GM23248 (cell line): ENCODE results near the gene CDHR5.

Experiments
- EZH2 ChIP-seq: fragments of 200-600 bp; sonication (generic); IDR thresholded peaks from 2 replicates; pipeline ENCODE4 v1.6.1; 2018; ENCODE audit warnings: antibody characterized with exemption, mild to moderate bottlenecking; ENCODE audit not compliant: insufficient read depth, poor library complexity, severe bottlenecking
- EZH2phosphoT487 ChIP-seq: fragments of 200-600 bp; sonication (generic); IDR thresholded peaks from 2 replicates; pipeline ENCODE4 v1.6.1; 2018; ENCODE audit warnings: antibody characterized with exemption, moderate library complexity, mild to moderate bottlenecking, low read depth; ENCODE audit not compliant: insufficient read depth

GRCh38 chr11:609341-609811 lies 15.4 kb downstream of the CDHR5 start:
- TF ChIP-seq EZH2 = no peak
- no peak for TF ChIP-seq EZH2phosphoT487
